Measurements from ENCODE around the gene COX7B2.

The COX7B2 gene

GRCh38 chr4:46909078-46909477 lies at the start of gene COX7B2:
Gene COX7B2 (minus strand): TSS chr4:46909245. CDS start chr4:46735192, 174,053 bp downstream.
- Histone ChIP-seq H3K36me3 (ENCODE audit: insufficient read depth, low read length) (no peaks in the 10 kb centered on the region), H3K27me3 (ENCODE audit: control insufficient read depth in 1 of 2, insufficient read depth in 2 of 2, low read length in 2 of 2) (no peaks in the 10 kb centered on the region), H3K9ac (ENCODE audit: low read length) (no peak within 1 kb of the TSS), H3K4me1 (ENCODE audit: insufficient read depth, low read length) (no peaks in the 10 kb centered on the region), H3K4me3 (ENCODE audit: low read depth in 1 of 2, low read length in 2 of 2) (no peak within 1 kb of the TSS), H3K9me3 (ENCODE audit: low read length) (no peaks in the 10 kb centered on the region), H3K27ac (ENCODE audit: low read depth, low read length) (no peak within 1 kb of the TSS)

- no peak overlapping the region for H3K4me3 ChIP-seq (ENCODE audit: low read depth in 1 of 2, low read length in 2 of 2)
These were observed 47.4 kb upstream of the COX7B2 start for GRCh38 chr4:46956451-46956850.

GRCh38 chr4:46955601-46956000 lies 46.6 kb upstream of the COX7B2 start:
- no peaks in the 10 kb centered on the region for H3K27me3 ChIP-seq (ENCODE audit: control insufficient read depth in 1 of 2, insufficient read depth in 2 of 2, low read length in 2 of 2)
- H3K36me3 ChIP-seq (ENCODE audit: insufficient read depth, low read length) = no peaks in the 10 kb centered on the region
- H3K4me3 ChIP-seq (ENCODE audit: low read depth in 1 of 2, low read length in 2 of 2) = no peak overlapping the region

More at GRCh38 chr4:46956451-46956850, 47.4 kb upstream of the COX7B2 start:
- H3K9me3 ChIP-seq (ENCODE audit: low read length) = no peaks in the 10 kb centered on the region
- no peaks in the 10 kb centered on the region for H3K36me3 ChIP-seq (ENCODE audit: insufficient read depth, low read length)
- no peaks in the 10 kb centered on the region for H3K4me1 ChIP-seq (ENCODE audit: insufficient read depth, low read length)
- no peak overlapping the region for H3K27ac ChIP-seq (ENCODE audit: low read depth, low read length)
- no peaks in the 10 kb centered on the region for H3K27me3 ChIP-seq (ENCODE audit: control insufficient read depth in 1 of 2, insufficient read depth in 2 of 2, low read length in 2 of 2)
- no peak overlapping the region for H3K9ac ChIP-seq (ENCODE audit: low read length)

GRCh38 chr4:46954643-46955042 lies 45.6 kb upstream of the COX7B2 start:
- H3K36me3 ChIP-seq (ENCODE audit: insufficient read depth, low read length) = no peaks in the 10 kb centered on the region
- no peaks in the 10 kb centered on the region for H3K27me3 ChIP-seq (ENCODE audit: control insufficient read depth in 1 of 2, insufficient read depth in 2 of 2, low read length in 2 of 2)
- no peak overlapping the region for H3K9ac ChIP-seq (ENCODE audit: low read length)
- H3K4me1 ChIP-seq (ENCODE audit: insufficient read depth, low read length) = no peaks in the 10 kb centered on the region
- no peaks in the 10 kb centered on the region for H3K9me3 ChIP-seq (ENCODE audit: low read length)
- H3K27ac ChIP-seq (ENCODE audit: low read depth, low read length) = no peak overlapping the region
- no peak overlapping the region for H3K4me3 ChIP-seq (ENCODE audit: low read depth in 1 of 2, low read length in 2 of 2)

More at GRCh38 chr4:46955601-46956000, 46.6 kb upstream of the COX7B2 start:
- Histone ChIP-seq H3K4me1 (ENCODE audit: insufficient read depth, low read length) (no peaks in the 10 kb centered on the region), H3K27ac (ENCODE audit: low read depth, low read length) (no peak overlapping the region), H3K9ac (ENCODE audit: low read length) (no peak overlapping the region), H3K9me3 (ENCODE audit: low read length) (no peaks in the 10 kb centered on the region)

GRCh38 chr4:46953564-46953963 lies 44.5 kb upstream of the COX7B2 start:
- H3K4me3 ChIP-seq (ENCODE audit: low read depth in 1 of 2, low read length in 2 of 2) = no peak overlapping the region
- no peak overlapping the region for H3K27ac ChIP-seq (ENCODE audit: low read depth, low read length)
- H3K9ac ChIP-seq (ENCODE audit: low read length) = no peak overlapping the region
- H3K4me1 ChIP-seq (ENCODE audit: insufficient read depth, low read length) = no peaks in the 10 kb centered on the region
- no peaks in the 10 kb centered on the region for H3K27me3 ChIP-seq (ENCODE audit: control insufficient read depth in 1 of 2, insufficient read depth in 2 of 2, low read length in 2 of 2)
- H3K36me3 ChIP-seq (ENCODE audit: insufficient read depth, low read length) = no peaks in the 10 kb centered on the region
- no peaks in the 10 kb centered on the region for H3K9me3 ChIP-seq (ENCODE audit: low read length)

GRCh38 chr4:46952451-46952850 lies 43.4 kb upstream of the COX7B2 start:
- no peaks in the 10 kb centered on the region for H3K4me1 ChIP-seq (ENCODE audit: insufficient read depth, low read length)
- no peak overlapping the region for H3K9ac ChIP-seq (ENCODE audit: low read length)
- no peak overlapping the region for H3K4me3 ChIP-seq (ENCODE audit: low read depth in 1 of 2, low read length in 2 of 2)
- no peak overlapping the region for H3K27ac ChIP-seq (ENCODE audit: low read depth, low read length)
- no peaks in the 10 kb centered on the region for H3K36me3 ChIP-seq (ENCODE audit: insufficient read depth, low read length)
- no peaks in the 10 kb centered on the region for H3K9me3 ChIP-seq (ENCODE audit: low read length)
- no peaks in the 10 kb centered on the region for H3K27me3 ChIP-seq (ENCODE audit: control insufficient read depth in 1 of 2, insufficient read depth in 2 of 2, low read length in 2 of 2)

GRCh38 chr4:46950826-46951225 lies 41.8 kb upstream of the COX7B2 start:
- no peak overlapping the region for H3K27ac ChIP-seq (ENCODE audit: low read depth, low read length)
- no peaks in the 10 kb centered on the region for H3K36me3 ChIP-seq (ENCODE audit: insufficient read depth, low read length)
- no peak overlapping the region for H3K4me3 ChIP-seq (ENCODE audit: low read depth in 1 of 2, low read length in 2 of 2)
- no peak overlapping the region for H3K9ac ChIP-seq (ENCODE audit: low read length)
- H3K27me3 ChIP-seq (ENCODE audit: control insufficient read depth in 1 of 2, insufficient read depth in 2 of 2, low read length in 2 of 2) = no peaks in the 10 kb centered on the region
- H3K4me1 ChIP-seq (ENCODE audit: insufficient read depth, low read length) = no peaks in the 10 kb centered on the region
- H3K9me3 ChIP-seq (ENCODE audit: low read length) = no peaks in the 10 kb centered on the region

GRCh38 chr4:46949822-46950221 lies 40.8 kb upstream of the COX7B2 start:
- no peak overlapping the region for H3K4me3 ChIP-seq (ENCODE audit: low read depth in 1 of 2, low read length in 2 of 2)
- no peaks in the 10 kb centered on the region for H3K36me3 ChIP-seq (ENCODE audit: insufficient read depth, low read length)
- H3K9me3 ChIP-seq (ENCODE audit: low read length) = no peaks in the 10 kb centered on the region
- H3K27me3 ChIP-seq (ENCODE audit: control insufficient read depth in 1 of 2, insufficient read depth in 2 of 2, low read length in 2 of 2) = no peaks in the 10 kb centered on the region
- H3K4me1 ChIP-seq (ENCODE audit: insufficient read depth, low read length) = no peaks in the 10 kb centered on the region
- no peak overlapping the region for H3K9ac ChIP-seq (ENCODE audit: low read length)
- no peak overlapping the region for H3K27ac ChIP-seq (ENCODE audit: low read depth, low read length)

GRCh38 chr4:46947541-46947940 lies 38.5 kb upstream of the COX7B2 start:
- H3K27ac ChIP-seq (ENCODE audit: low read depth, low read length) = no peak overlapping the region
- no peak overlapping the region for H3K4me3 ChIP-seq (ENCODE audit: low read depth in 1 of 2, low read length in 2 of 2)
- no peaks in the 10 kb centered on the region for H3K4me1 ChIP-seq (ENCODE audit: insufficient read depth, low read length)
- H3K9ac ChIP-seq (ENCODE audit: low read length) = no peak overlapping the region
- no peaks in the 10 kb centered on the region for H3K27me3 ChIP-seq (ENCODE audit: control insufficient read depth in 1 of 2, insufficient read depth in 2 of 2, low read length in 2 of 2)
- no peaks in the 10 kb centered on the region for H3K9me3 ChIP-seq (ENCODE audit: low read length)
- H3K36me3 ChIP-seq (ENCODE audit: insufficient read depth, low read length) = no peaks in the 10 kb centered on the region

- Histone ChIP-seq H3K9me3 (ENCODE audit: low read length) (no peaks in the 10 kb centered on the region), H3K27ac (ENCODE audit: low read depth, low read length) (no peak overlapping the region), H3K4me3 (ENCODE audit: low read depth in 1 of 2, low read length in 2 of 2) (no peak overlapping the region), H3K27me3 (ENCODE audit: control insufficient read depth in 1 of 2, insufficient read depth in 2 of 2, low read length in 2 of 2) (no peaks in the 10 kb centered on the region), H3K36me3 (ENCODE audit: insufficient read depth, low read length) (no peaks in the 10 kb centered on the region), H3K9ac (ENCODE audit: low read length) (no peak overlapping the region), H3K4me1 (ENCODE audit: insufficient read depth, low read length) (no peaks in the 10 kb centered on the region)
These were observed 38.0 kb upstream of the COX7B2 start for GRCh38 chr4:46946919-46947536.

GRCh38 chr4:46945062-46945461 lies 36.0 kb upstream of the COX7B2 start:
- Histone ChIP-seq H3K36me3 (ENCODE audit: insufficient read depth, low read length) (no peaks in the 10 kb centered on the region), H3K9me3 (ENCODE audit: low read length) (no peaks in the 10 kb centered on the region), H3K4me1 (ENCODE audit: insufficient read depth, low read length) (no peaks in the 10 kb centered on the region), H3K9ac (ENCODE audit: low read length) (no peak overlapping the region), H3K27me3 (ENCODE audit: control insufficient read depth in 1 of 2, insufficient read depth in 2 of 2, low read length in 2 of 2) (no peaks in the 10 kb centered on the region), H3K4me3 (ENCODE audit: low read depth in 1 of 2, low read length in 2 of 2) (no peak overlapping the region), H3K27ac (ENCODE audit: low read depth, low read length) (no peak overlapping the region)

- Histone ChIP-seq H3K9ac (ENCODE audit: low read length) (no peak overlapping the region), H3K4me1 (ENCODE audit: insufficient read depth, low read length) (no peaks in the 10 kb centered on the region), H3K4me3 (ENCODE audit: low read depth in 1 of 2, low read length in 2 of 2) (no peak overlapping the region), H3K27ac (ENCODE audit: low read depth, low read length) (no peak overlapping the region), H3K9me3 (ENCODE audit: low read length) (no peaks in the 10 kb centered on the region), H3K27me3 (ENCODE audit: control insufficient read depth in 1 of 2, insufficient read depth in 2 of 2, low read length in 2 of 2) (no peaks in the 10 kb centered on the region), H3K36me3 (ENCODE audit: insufficient read depth, low read length) (no peaks in the 10 kb centered on the region)
These were observed 35.3 kb upstream of the COX7B2 start for GRCh38 chr4:46944345-46944744.

All from muscle layer of colon (tissue), 2 donors.